HS-27A (cell line): Measurements from ENCODE around the gene LNP1.
"Not testable (repeated sequence)": the region's sequence is repeated elsewhere in the genome, so short reads cannot be mapped to it uniquely, and the experiment has no call there.

ENCODE experiments used
- DNase-seq: peaks from one replicate; pipeline ENCODE4 v3.0.0-alpha.2; 2012; ENCODE audit warnings: low read depth, missing footprints

LNP1 gene

GRCh38 chr3:100400780-100401673, at the start of gene LNP1, which contains the start of gene TOMM70:
Gene LNP1, plus strand, starts transcription at chr3:100401539. Its CDS starts 28,191 bp downstream, at chr3:100429730.
Gene TOMM70, minus strand, starts transcription at chr3:100401089. Its CDS starts 140 bp downstream, at chr3:100400949.
- peak; percentile 97 for DNase-seq

GRCh38 chr3:100351770-100352169, 49.6 kb upstream of the LNP1 start:
- DNase-seq: not testable (repeated sequence)

- no peak for DNase-seq
Observed at GRCh38 chr3:100352296-100353231, 48.8 kb upstream of the LNP1 start.

- no peak for DNase-seq
Observed at GRCh38 chr3:100354850-100355249, 46.5 kb upstream of the LNP1 start.

GRCh38 chr3:100358413-100358812, 42.9 kb upstream of the LNP1 start:
- DNase-seq: no peak

GRCh38 chr3:100359035-100359434, 42.3 kb upstream of the LNP1 start:
- DNase-seq: no peak

- DNase-seq: no peak
Observed at GRCh38 chr3:100360757-100361496, 40.4 kb upstream of the LNP1 start.

GRCh38 chr3:100361897-100362296, 39.4 kb upstream of the LNP1 start:
- DNase-seq: no peak

- no peak for DNase-seq
Observed at GRCh38 chr3:100364421-100364820, 36.9 kb upstream of the LNP1 start.

- DNase-seq: no peak
Observed at GRCh38 chr3:100366424-100366823, 34.9 kb upstream of the LNP1 start.

GRCh38 chr3:100368441-100368840, 32.9 kb upstream of the LNP1 start:
- DNase-seq: no peak

- DNase-seq: no peak
Observed at GRCh38 chr3:100370756-100371155, 30.6 kb upstream of the LNP1 start.

- no peak for DNase-seq
Observed at GRCh38 chr3:100374521-100374920, 26.8 kb upstream of the LNP1 start.

GRCh38 chr3:100376301-100376700, 25.0 kb upstream of the LNP1 start:
- DNase-seq: no peak

- DNase-seq: no peak
Observed at GRCh38 chr3:100384733-100385525, 16.4 kb upstream of the LNP1 start.

- DNase-seq: no peak
Observed at GRCh38 chr3:100386437-100387074, 14.8 kb upstream of the LNP1 start.

GRCh38 chr3:100389025-100389424, 12.3 kb upstream of the LNP1 start:
- no peak for DNase-seq

- DNase-seq: no peak
Observed at GRCh38 chr3:100395679-100396431, 5.5 kb upstream of the LNP1 start.

- DNase-seq: no peak
Observed at GRCh38 chr3:100396967-100397366, 4.4 kb upstream of the LNP1 start.
